Measurements from ENCODE around the gene SLC35A5. TPM values are rescaled to one million over a fixed set of nuclear protein-coding genes. Genes with fewer than 3 reads are reported as not detected.
"Not testable (repeated sequence)": the region's sequence is repeated elsewhere in the genome, so short reads cannot be mapped to it uniquely, and the experiment has no call there.

Gene SLC35A5
- 10 to 100 TPM in 3 of 4 donors, 1 to 10 TPM in 1; 8.1 to 22.8 (median 17.8) TPM for total RNA-seq

DNA sequence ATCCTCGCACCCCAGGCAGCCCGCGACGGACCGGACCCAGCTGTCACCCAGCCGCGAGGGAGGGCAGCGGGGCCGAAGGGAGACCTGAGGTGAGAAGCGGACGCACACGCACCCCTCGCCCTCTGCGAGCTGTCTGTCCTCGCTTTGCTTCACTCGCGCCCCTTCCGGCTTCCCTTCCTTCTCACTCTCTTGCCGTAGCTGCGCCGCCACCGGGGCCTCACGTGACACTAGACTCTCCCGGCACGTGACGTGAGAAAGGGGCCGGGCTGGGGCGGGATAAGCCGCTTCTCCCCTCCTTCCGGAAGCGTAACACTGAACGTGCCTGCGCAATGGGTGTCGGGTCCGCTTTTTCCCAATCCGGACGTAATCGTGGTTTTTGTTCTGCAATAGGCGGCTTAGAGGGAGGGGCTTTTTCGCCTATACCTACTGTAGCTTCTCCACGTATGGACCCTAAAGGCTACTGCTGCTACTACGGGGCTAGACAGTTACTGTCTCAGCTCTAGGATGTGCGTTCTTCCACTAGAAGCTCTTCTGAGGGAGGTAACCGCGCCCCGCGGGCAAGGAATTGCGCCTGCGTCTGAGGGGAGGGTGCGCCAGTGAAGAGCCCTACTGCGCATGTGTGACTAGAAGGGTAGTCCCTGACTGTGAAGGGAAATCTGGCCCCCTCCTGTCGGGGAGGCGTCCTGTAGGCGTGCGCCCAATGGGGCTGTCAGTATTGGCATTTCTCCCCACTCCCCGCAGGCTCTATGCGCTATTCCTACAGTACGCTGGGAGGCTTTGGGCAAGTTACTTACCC, at the start of gene SLC35A5, which contains the start of gene ATG3:
TSS of gene SLC35A5 (plus strand) at position 312 of the 796 bp plus-strand sequence. CDS start 1,359 bp downstream, outside the sequence.
TSS of gene ATG3 (minus strand) at position 229 of the 796 bp plus-strand sequence. CDS start 434 bp downstream, outside the sequence.
- peaks cover 0 to 38% (median 0%) of the 10 kb centered on the region in 3 donors for H3K36me3 ChIP-seq
- 0% methylated on average over 6 to 31 of the region's 58 CpGs for WGBS, 2 donors
- peak in 3 of 4 donors; percentile 31 to 80 (median 70) for TF ChIP-seq POLR2A (IDR thresholded peaks at IDR 0.05)
- TF ChIP-seq, protein P1, sequence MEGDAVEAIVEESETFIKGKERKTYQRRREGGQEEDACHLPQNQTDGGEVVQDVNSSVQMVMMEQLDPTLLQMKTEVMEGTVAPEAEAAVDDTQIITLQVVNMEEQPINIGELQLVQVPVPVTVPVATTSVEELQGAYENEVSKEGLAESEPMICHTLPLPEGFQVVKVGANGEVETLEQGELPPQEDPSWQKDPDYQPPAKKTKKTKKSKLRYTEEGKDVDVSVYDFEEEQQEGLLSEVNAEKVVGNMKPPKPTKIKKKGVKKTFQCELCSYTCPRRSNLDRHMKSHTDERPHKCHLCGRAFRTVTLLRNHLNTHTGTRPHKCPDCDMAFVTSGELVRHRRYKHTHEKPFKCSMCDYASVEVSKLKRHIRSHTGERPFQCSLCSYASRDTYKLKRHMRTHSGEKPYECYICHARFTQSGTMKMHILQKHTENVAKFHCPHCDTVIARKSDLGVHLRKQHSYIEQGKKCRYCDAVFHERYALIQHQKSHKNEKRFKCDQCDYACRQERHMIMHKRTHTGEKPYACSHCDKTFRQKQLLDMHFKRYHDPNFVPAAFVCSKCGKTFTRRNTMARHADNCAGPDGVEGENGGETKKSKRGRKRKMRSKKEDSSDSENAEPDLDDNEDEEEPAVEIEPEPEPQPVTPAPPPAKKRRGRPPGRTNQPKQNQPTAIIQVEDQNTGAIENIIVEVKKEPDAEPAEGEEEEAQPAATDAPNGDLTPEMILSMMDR (IDR thresholded peaks at IDR 0.05) = peak in 3 of 6 experiments; percentile 7 to 10 (median 8)

DNA sequence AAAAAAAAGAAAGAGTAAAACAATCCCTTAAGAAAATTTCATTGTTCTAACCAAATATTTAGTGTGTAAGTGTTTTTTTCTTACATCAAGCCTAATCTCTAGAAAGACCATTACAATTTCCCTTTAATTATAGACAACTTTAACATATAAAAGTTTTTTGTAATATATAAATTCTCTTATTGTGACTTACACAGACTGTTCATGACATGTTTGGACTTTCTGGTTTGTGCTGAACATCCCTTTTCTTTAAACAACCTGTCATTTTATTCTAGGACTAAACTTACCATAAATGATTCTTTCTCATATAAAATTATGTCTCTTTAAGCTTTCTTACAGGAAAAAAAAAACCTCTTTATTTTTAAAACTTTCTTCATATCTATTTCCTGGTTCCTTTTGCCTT, 49.5 kb upstream of the SLC35A5 start:
- no peak for DNase-seq
- no peak for TF ChIP-seq POLR2A (IDR thresholded peaks at IDR 0.05)
- TF ChIP-seq, protein P1 (IDR thresholded peaks at IDR 0.05) = no peak
- Histone ChIP-seq H3K4me3 (no peak overlapping the region), H3K36me3 (no peaks in the 10 kb centered on the region), H3K27me3 (no peaks in the 10 kb centered on the region), H3K27ac (no peak overlapping the region), H3K4me1 (no peaks in the 10 kb centered on the region), H3K9me3 (no peaks in the 10 kb centered on the region)
- intact Hi-C loops (cut with DNase I) = no loop called here

More for the DNA sequence above, at the start of gene SLC35A5, which contains the start of gene ATG3:
- H3K9me3 ChIP-seq = no peaks in the 10 kb centered on the region
- H3K27ac ChIP-seq = peak within 1 kb of the TSS; percentile 92 to 99 (median 98)
- peak within 1 kb of the TSS; percentile 76 to 96 (median 85) for H3K4me3 ChIP-seq
- intact Hi-C loops (cut with DNase I) = no loop called here
- H3K27me3 ChIP-seq = no peaks in the 10 kb centered on the region
- peaks cover 5 to 55% (median 22%) of the 10 kb centered on the region in 3 donors for H3K4me1 ChIP-seq
- peak; percentile 93 for DNase-seq

GRCh38 chr3:112514527-112515128, 47.2 kb upstream of the SLC35A5 start:
- TF ChIP-seq POLR2A (IDR thresholded peaks at IDR 0.05) = no peak
- TF ChIP-seq, protein P1 (IDR thresholded peaks at IDR 0.05) = no peak
- no peak overlapping the region for H3K27ac ChIP-seq
- intact Hi-C loops (cut with DNase I) = no loop called here
- H3K4me3 ChIP-seq = no peak overlapping the region
- no peaks in the 10 kb centered on the region for H3K9me3 ChIP-seq
- no peaks in the 10 kb centered on the region for H3K4me1 ChIP-seq
- no peaks in the 10 kb centered on the region for H3K27me3 ChIP-seq
- DNase-seq = no peak
- no peaks in the 10 kb centered on the region for H3K36me3 ChIP-seq
- WGBS, 2 donors = 58% methylated on average over 2 of the region's 2 CpGs

GRCh38 chr3:112518970-112519369, 42.9 kb upstream of the SLC35A5 start:
- H3K4me3 ChIP-seq; H3K36me3 ChIP-seq; intact Hi-C loops (cut with DNase I); H3K9me3 ChIP-seq; H3K27me3 ChIP-seq; H3K4me1 ChIP-seq; H3K27ac ChIP-seq; DNase-seq: not testable (repeated sequence)
- WGBS, 2 donors = 56 to 68% methylated on average over 3 of the region's 3 CpGs

DNA sequence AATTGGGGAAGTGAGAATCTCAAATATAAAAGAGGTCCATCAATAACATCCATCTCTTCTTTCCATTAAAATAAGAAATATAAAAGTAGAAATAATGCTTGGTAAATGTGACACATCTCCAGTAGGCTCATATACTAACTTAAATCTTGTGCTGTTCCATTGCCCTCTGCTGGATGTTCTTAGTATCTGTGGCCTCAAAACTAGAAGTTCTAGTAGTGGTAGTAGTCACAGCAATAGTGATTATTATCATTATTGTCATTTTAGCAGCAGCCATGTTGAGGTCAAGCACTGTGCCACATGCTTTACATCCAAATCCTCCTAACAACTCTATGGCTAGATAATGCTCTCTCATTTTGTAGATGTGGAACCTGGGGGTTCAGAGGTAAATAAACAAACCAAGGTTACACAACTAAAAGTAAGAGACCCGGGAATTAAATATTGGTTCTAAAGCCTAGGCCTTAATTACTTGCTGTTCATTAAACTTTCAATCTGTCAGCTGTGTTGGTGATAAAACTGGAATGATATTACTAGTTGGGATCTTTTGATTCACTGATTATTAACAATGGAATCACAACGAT, 42.3 kb upstream of the SLC35A5 start:
- Histone ChIP-seq H3K4me1 (no peaks in the 10 kb centered on the region), H3K4me3 (no peak overlapping the region), H3K36me3 (peaks cover 0 to 7% (median 0%) of the 10 kb centered on the region in 3 donors), H3K27me3 (no peaks in the 10 kb centered on the region), H3K9me3 (no peaks in the 10 kb centered on the region), H3K27ac (no peak overlapping the region)
- intact Hi-C loops (cut with DNase I) = loop anchor here (5.0 to 10.0 kb wide), 2 partner anchors 192 to 225 kb away; partner anchors contain the start of gene SLC9C1
- DNase-seq = no peak
- TF ChIP-seq POLR2A (IDR thresholded peaks at IDR 0.05) = no peak
- TF ChIP-seq, protein P1 (IDR thresholded peaks at IDR 0.05) = peak; percentile 48 to 85 (median 72)
- WGBS, 2 donors = 73% methylated on average over 2 of the region's 2 CpGs

DNA sequence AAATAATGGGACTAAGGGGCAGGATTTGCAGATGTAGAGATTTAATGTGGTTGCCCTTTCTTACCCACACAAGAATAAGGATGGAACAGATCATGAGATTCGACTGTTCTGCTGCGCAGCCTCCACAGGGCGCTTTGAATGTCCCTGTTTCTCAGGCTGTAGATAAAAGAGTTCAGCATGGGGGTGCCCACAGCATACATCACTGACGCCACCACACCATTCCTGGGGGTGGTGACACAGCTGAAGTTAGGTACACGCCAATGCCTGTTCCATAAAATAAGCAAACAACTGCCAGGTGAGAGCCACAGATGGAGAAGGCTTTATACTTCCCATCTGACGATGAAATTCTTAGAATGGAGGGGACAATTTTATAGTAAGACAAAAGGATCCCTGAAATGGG, 37.7 kb upstream of the SLC35A5 start:
- H3K9me3 ChIP-seq, H3K4me3 ChIP-seq, DNase-seq, H3K27ac ChIP-seq, H3K27me3 ChIP-seq, H3K4me1 ChIP-seq: not testable (repeated sequence)
- H3K36me3 ChIP-seq = peaks cover 0 to 43% (median 5%) of the 10 kb centered on the region in 3 donors
- 90 to 96% methylated on average over 5 to 6 of the region's 6 CpGs for WGBS, 2 donors
- intact Hi-C loops (cut with DNase I) = loop anchor here (5.0 to 10.0 kb wide), 2 partner anchors 197 to 229 kb away; partner anchors contain the start of gene SLC9C1
